Pancreas (tissue), 10 donors: ENCODE measurements around the gene VEPH1. TPM values are rescaled to one million over a fixed set of nuclear protein-coding genes. Genes with fewer than 3 reads are reported as not detected.

ENCODE experiments used
- ATAC-seq, 4 donors: fragments of 200-7000 bp; cut with Tn5 transposase; one replicate each; pipeline versions ENCODE4 v1.8.0 to v1.9.1; 2020; ENCODE audit warnings: mild to moderate bottlenecking in 4 of 4, moderate library complexity in 4 of 4
- DNase-seq, 6 donors: peaks; one replicate each; pipeline ENCODE4 v3.0.0-alpha.2; 2020
- FAIRE-seq: peaks from 2 replicates; lab custom pipeline; 2012; peaks lifted over from hg19 to GRCh38; lab: Jason Lieb, UNC
- H3K27ac ChIP-seq, 4 donors: fragments of 200-600 bp; sonication (generic); 1 replicate in 3 of 4; 2 replicates in 1 of 4; pipeline versions ENCODE4 v1.5.0 to v1.8.0; 2020
- H3K27me3 ChIP-seq, 4 donors: fragments of 200-600 bp; one replicate each; pipeline ENCODE4 v1.8.0; 2021
- H3K36me3 ChIP-seq, 3 donors: fragments of 200-600 bp; sonication (generic) in 1 of 3; one replicate each; pipeline versions ENCODE4 v1.5.0 to v1.8.0; 2020 to 2021
- H3K4me1 ChIP-seq, 3 donors: fragments of 200-600 bp; one replicate each; pipeline ENCODE4 v1.8.0; 2021
- H3K4me3 ChIP-seq, 4 donors: fragments of 200-600 bp; sonication (generic) in 2 of 4; one replicate each; pipeline versions ENCODE4 v1.5.0 to v1.8.0; 2020 to 2021
- H3K9me3 ChIP-seq, 4 donors: fragments of 200-600 bp; one replicate each; pipeline ENCODE4 v1.8.0; 2021
- CTCF ChIP-seq, 4 donors: fragments of 200-600 bp; sonication (generic) in 3 of 4; IDR thresholded peaks; one replicate each; pipeline versions ENCODE4 v1.5.0 to v1.8.0; 2021; ENCODE audit warnings: antibody characterized with exemption in 4 of 4
- WGBS, 2 donors: extraction: QIAGEN DNeasy Blood & Tissue Kit; methylation state at CpG; one replicate each; pipeline ENCODE4 v1.1.7; 2013; 5-methylcytosine and 5-hydroxymethylcytosine counted together
- intact Hi-C, 3 donors: fragments of 100-400 bp; cut with DNase I; formaldehyde crosslinking; loops; one replicate each; pipeline versions ENCODE4 v1.11.1 to v1.14.2; 2022
- polyA plus RNA-seq, 2 donors: library from polyadenylated mRNA; stranded (reverse); fragments of 200-250 nt; gene quantifications; one replicate each; pipeline ENCODE4 v1.2.3, GENCODE V29; 2013
- total RNA-seq, 6 donors: library from RNA; stranded (reverse); fragmentation: NEBNext Ultra II Directional in 4 of 6; extraction: Animal tissue kit (Norgen Biotek cat#: 25700) in 4 of 6; gene quantifications; one replicate each; pipeline versions ENCODE4 v1.2.1 to v1.2.4, GENCODE V29; 2021 to 2023
- donor health status: healthy with polysubstance abuse.
- donor health status: DM: no; HTN: no; CAD: no; lungs with moderate emphysema.
- donor health status: DM: no; HTN: no; CAD: no.
- donor health status: control.
- donor health status: control.
- donor health status: Bipolar disorder and iron deficiency.
- donor health status: DM: yes; HTN: yes; CAD: no.
- donor health status: DM: no; HTN: no; CAD: no.
- donor health status: DM: no; HTN: no; CAD: no.
- donor health status: DM: yes; HTN: yes; CAD: no.

The VEPH1 gene
- total and polyA plus RNA-seq, 8 donors = 7.6 to 18.3 (median 13.1) TPM

GRCh38 chr3:157535667-157536066 is 32.5 kb upstream of the VEPH1 start:
- no peaks in the 10 kb centered on the region for H3K4me1 ChIP-seq
- DNase-seq = no peak
- no peak for TF ChIP-seq CTCF (IDR thresholded peaks at IDR 0.05)
- 91 to 93% methylated on average over 3 of the region's 3 CpGs for WGBS, 2 donors
- H3K4me3 ChIP-seq = no peak overlapping the region
- H3K27me3 ChIP-seq = no peaks in the 10 kb centered on the region
- intact Hi-C loops = no loop called here
- H3K9me3 ChIP-seq = no peaks in the 10 kb centered on the region
- H3K36me3 ChIP-seq = no peaks in the 10 kb centered on the region
- no peak for ATAC-seq
- FAIRE-seq = no peak
- no peak overlapping the region for H3K27ac ChIP-seq

GRCh38 chr3:157534725-157535161 is 31.5 kb upstream of the VEPH1 start:
- intact Hi-C loops = loop anchor here in 1 of 3 donors (5.0 kb wide), 1 partner anchor 38 kb away; no protein-coding TSS in a partner anchor
- ATAC-seq (no peak), FAIRE-seq (no peak), DNase-seq (no peak)
- no peak overlapping the region for H3K27ac ChIP-seq
- no peaks in the 10 kb centered on the region for H3K36me3 ChIP-seq
- no peaks in the 10 kb centered on the region for H3K4me1 ChIP-seq
- no peak overlapping the region for H3K4me3 ChIP-seq
- no peak for TF ChIP-seq CTCF (IDR thresholded peaks at IDR 0.05)
- WGBS, 2 donors = 70 to 87% methylated on average over 2 of the region's 2 CpGs
- H3K9me3 ChIP-seq = no peaks in the 10 kb centered on the region
- no peaks in the 10 kb centered on the region for H3K27me3 ChIP-seq

- Histone ChIP-seq H3K4me3 (no peak overlapping the region), H3K9me3 (no peaks in the 10 kb centered on the region), H3K27ac (no peak overlapping the region), H3K27me3 (no peaks in the 10 kb centered on the region), H3K4me1 (no peaks in the 10 kb centered on the region), H3K36me3 (no peaks in the 10 kb centered on the region)
- 58 to 70% methylated on average over 9 of the region's 9 CpGs for WGBS, 2 donors
- FAIRE-seq (no peak), ATAC-seq (peak in 1 of 4 donors; percentile 22), DNase-seq (no peak)
- TF ChIP-seq CTCF (IDR thresholded peaks at IDR 0.05) = no peak
- intact Hi-C loops = loop anchor here in 1 of 3 donors (5.0 kb wide), 1 partner anchor 39 kb away; no protein-coding TSS in a partner anchor
Observed at GRCh38 chr3:157533298-157534070, 30.3 kb upstream of the VEPH1 start.

GRCh38 chr3:157532529-157533297 is 29.5 kb upstream of the VEPH1 start:
- H3K27me3 ChIP-seq = no peaks in the 10 kb centered on the region
- H3K4me1 ChIP-seq = no peaks in the 10 kb centered on the region
- no peaks in the 10 kb centered on the region for H3K36me3 ChIP-seq
- intact Hi-C loops = loop anchor here in 1 of 3 donors (5.0 kb wide), 1 partner anchor 40 kb away; no protein-coding TSS in a partner anchor
- ATAC-seq (peak; percentile 90 to 99 (median 97)), DNase-seq (peak in 3 of 6 donors; percentile 21 to 36 (median 24)), FAIRE-seq (peak; percentile 83)
- no peak overlapping the region for H3K4me3 ChIP-seq
- WGBS, 2 donors = 36 to 40% methylated on average over 7 of the region's 7 CpGs
- TF ChIP-seq CTCF (IDR thresholded peaks at IDR 0.05) = peak in 3 of 4 donors; percentile 51 to 61 (median 57)
- H3K27ac ChIP-seq = no peak overlapping the region
- H3K9me3 ChIP-seq = no peaks in the 10 kb centered on the region
